Measurements from ENCODE around the gene SYT8. TPM values are rescaled to one million over a fixed set of nuclear protein-coding genes. Genes with fewer than 3 reads are reported as not detected.

Gene SYT8
- total and polyA plus RNA-seq, 2 donors (not counting 1 experiment from before 2014, with no cell fraction given) = not detected

DNA sequence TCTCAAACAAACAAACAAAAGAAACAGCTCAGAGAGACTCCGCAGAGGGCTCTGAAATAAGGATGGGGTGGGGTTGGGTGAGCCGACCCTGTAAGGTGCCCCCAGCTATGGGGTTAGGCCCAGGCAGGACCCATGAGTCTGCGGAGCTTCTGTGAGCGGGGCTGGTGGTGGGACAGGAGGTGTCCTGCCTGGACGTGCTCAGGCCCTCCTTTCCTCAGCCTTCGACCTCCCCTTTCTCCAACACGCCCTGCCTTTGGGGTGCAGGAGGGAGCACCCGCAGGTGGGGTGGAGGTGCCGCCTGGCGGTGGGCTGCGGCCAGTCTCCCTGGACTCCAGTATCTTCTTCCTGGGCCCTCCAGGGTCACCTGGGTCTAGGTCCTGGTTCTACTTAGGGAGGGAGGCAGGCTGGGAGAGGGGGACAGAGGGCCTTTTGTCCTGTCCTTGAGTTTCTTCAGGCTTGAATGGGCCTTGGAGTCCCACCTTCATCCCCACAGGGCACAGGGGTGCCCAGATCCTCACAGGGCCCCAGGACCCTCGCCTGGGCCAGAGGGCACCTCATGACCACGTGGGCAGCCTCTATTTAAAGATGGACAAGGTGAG lies 44.7 kb downstream of the SYT8 start:
- H2AFZ ChIP-seq (ENCODE audit: insufficient read depth, low read depth, low read length, poor library complexity, severe bottlenecking) = no peak overlapping the region
- Mint-ChIP-seq H3K27ac (peak overlapping the region; percentile 80), H3K9me3 (ENCODE audit: insufficient read depth) (no peaks in the 10 kb centered on the region), H3K4me3 (peak overlapping the region; percentile 27), H3K4me1 (peaks cover 55% of the 10 kb centered on the region), H3K27me3 (no peaks in the 10 kb centered on the region)
- POLR2A ChIA-PET = no interaction called here
- 89% methylated on average over 9 of the region's 13 CpGs for WGBS (ENCODE audit: insufficient coverage)
- H4K20me1 ChIP-seq (ENCODE audit: control insufficient read depth, insufficient read depth, low read length, poor library complexity, severe bottlenecking) = peaks cover 100% of the 10 kb centered on the region
- ATAC-seq (ENCODE audit: low read depth) (no peak), DNase-seq (no peak)
- CTCF ChIA-PET = interaction anchor here (0.5 to 1.1 kb wide), 2 partner anchors 22 to 37 kb away, joined by 3 to 4 read pairs; no protein-coding TSS in a partner anchor
- TF ChIP-seq CTCF (IDR thresholded peaks at IDR 0.05) (no peak), EZH2 (IDR thresholded peaks at IDR 0.05; ENCODE audit: borderline replicate concordance, insufficient read depth, low read depth, low read length, poor library complexity, severe bottlenecking) (no peak)
- H3K27ac ChIP-seq (ENCODE audit: low read length in 2 of 2) = peak overlapping the region in 1 of 2 donors; percentile 72
- H3K79me2 ChIP-seq (ENCODE audit: control insufficient read depth, insufficient read depth, low read length) = peaks cover 57% of the 10 kb centered on the region
- H3K9ac ChIP-seq (ENCODE audit: low read length) = no peak overlapping the region
- no peaks in the 10 kb centered on the region for H3K9me3 ChIP-seq (ENCODE audit: control extremely low read depth in 1 of 3, control insufficient read depth in 2 of 3, insufficient read depth in 1 of 3, low read length in 2 of 3)
- H3K4me3 ChIP-seq (ENCODE audit: control extremely low read depth in 1 of 5, extremely low read depth in 1 of 5, insufficient read depth in 1 of 5, low read depth in 2 of 5, low read length in 4 of 5) = no peak overlapping the region
- intact Hi-C loops (cut with micrococcal nuclease) = no loop called here
- peak overlapping the region; percentile 61 for H3K4me2 ChIP-seq (replicated peaks; ENCODE audit: low read depth, low read length, poor library complexity, severe bottlenecking)
- peaks cover under 1 to 49% of the 10 kb centered on the region in 2 experiments for H3K36me3 ChIP-seq (replicated peaks in 1 of 2; ENCODE audit: control extremely low read depth in 1 of 2, control insufficient read depth in 1 of 2, extremely low read depth in 1 of 2, insufficient read depth in 2 of 2, low read length in 1 of 2)
- H3K27me3 ChIP-seq (replicated peaks in 1 of 4; ENCODE audit: control extremely low read depth in 1 of 4, control insufficient read depth in 3 of 4, insufficient read depth in 4 of 4, low read length in 3 of 4) = no peaks in the 10 kb centered on the region
- peaks cover 36 to 72% of the 10 kb centered on the region in 2 donors for H3K4me1 ChIP-seq (ENCODE audit: control insufficient read depth in 2 of 2, insufficient read depth in 2 of 2, low read length in 2 of 2)

Measured in B cell (primary cell).